A549 (cell line): ENCODE data around the gene LITAFD. TPM values are rescaled to one million over a fixed set of nuclear protein-coding genes. Genes with fewer than 3 reads are reported as not detected.

Source experiments
- ATAC-seq, 2 experiments: fragments of 200-7000 bp in 1 of 2; fragments of >200 bp in 1 of 2; cut with Nextera tagmentation in 1 of 2; cut with Tn5 transposase in 1 of 2; 3 replicates each; pipeline versions ENCODE4 v1.8.0 to v1.9.1; 2018 to 2020; ENCODE audit warnings: mild to moderate bottlenecking in 1 of 2, moderate library complexity in 1 of 2
- CTCF ChIA-PET: fragments of 300-600 bp; sonication (Branson Sonifier 250); formaldehyde crosslinking; extraction: SDS; loops from one replicate; lab custom pipeline; 2021; ENCODE audit warnings: antibody characterized with exemption, inconsistent platforms; lab: Yijun Ruan, JAX
- POLR2A ChIA-PET: fragments of 350-600 bp; formaldehyde crosslinking; extraction: SDS; loops from one replicate; lab custom pipeline; 2021; ENCODE audit warnings: antibody characterized with exemption, inconsistent platforms; lab: Yijun Ruan, JAX
- DNase-seq, 2 experiments: peaks; one replicate each; pipeline versions ENCODE4 v3.0.0 to v3.0.0-alpha.2; 2011 to 2016; ENCODE audit warnings: low read depth in 1 of 2, low spot score in 1 of 2
- FAIRE-seq: peaks from 2 replicates; lab custom pipeline; 2011; peaks lifted over from hg19 to GRCh38; lab: Jason Lieb, UNC
- H3K27ac ChIP-seq, 2 experiments: fragments of >200 bp; sonication (Bioruptor Twin); formaldehyde crosslinking; 3 replicates each; pipeline ENCODE4 v1.5.1; 2016 to 2017
- H3K4me1 ChIP-seq: fragments of >200 bp; sonication (Bioruptor Twin); formaldehyde crosslinking; 3 replicates; pipeline ENCODE4 v1.6.1; 2016
- H3K4me2 ChIP-seq: fragments of >200 bp; sonication (Bioruptor Twin); formaldehyde crosslinking; 3 replicates; pipeline ENCODE4 v1.6.1; 2016
- H3K4me3 ChIP-seq: fragments of >200 bp; sonication (Bioruptor Twin); formaldehyde crosslinking; 3 replicates; pipeline ENCODE4 v1.5.1; 2016
- H3K9me3 ChIP-seq: fragments of >200 bp; sonication (Bioruptor Twin); formaldehyde crosslinking; 3 replicates; pipeline ENCODE4 v1.6.1; 2016
- E2F6 ChIP-seq: IDR thresholded peaks from 2 replicates; pipeline ENCODE4 v1.6.1; 2012; ENCODE audit warnings: low read depth, borderline replicate concordance
- FOSL2 ChIP-seq, 2 experiments: fragments of 450-650 bp in 1 of 2; fragments of >200 bp in 1 of 2; sonication (Bioruptor Twin) in 1 of 2; formaldehyde crosslinking; IDR thresholded peaks; 2 replicates each; pipeline versions ENCODE4 v1.5.0 to v1.6.1; 2016 to 2020; ENCODE audit warnings: mild to moderate bottlenecking in 1 of 2, moderate library complexity in 1 of 2
- POLR2AphosphoS2 ChIP-seq: conservative IDR thresholded peaks from 2 replicates; pipeline ENCODE4 v1.6.1; 2012; ENCODE audit warnings: low read length, improper control_type of control experiment, inconsistent platforms
- WGBS: methylation state at CpG from one replicate; pipeline ENCODE4 v1.1.6; 2017; ENCODE audit errors: missing lambda C conversion rate; 5-methylcytosine and 5-hydroxymethylcytosine counted together
- polyA plus RNA-seq, 4 experiments: library from polyadenylated mRNA; depleted of rRNA in 3 of 4; stranded (reverse); fragments of >200 nt; fragmentation: RNase III in 1 of 4; extraction: RNeasy Plus Mini Kit Qiagen cat#74134 plus additional on column Dnase treatment in 1 of 4; gene quantifications; 2 replicates in 3 of 4; 3 replicates in 1 of 4; pipeline ENCODE4 v1.2.3, GENCODE V29; 2011 to 2017

LITAFD gene
- polyA plus RNA-seq, 2 of the 4 experiments (the other 2 are of a cell fraction), result not detected

GRCh38 chr16:8934601-8935000 lies 52.5 kb downstream of the LITAFD start:
- Histone ChIP-seq H3K9me3 (no peaks in the 10 kb centered on the region), H3K27ac (no peak overlapping the region), H3K4me3 (no peak overlapping the region), H3K4me2 (no peak overlapping the region), H3K4me1 (peaks cover 11% of the 10 kb centered on the region; the same call in 2 of the 3 replicates)
- DNase-seq, result no peak
- ChIA-PET CTCF (interaction anchor here (0.9 to 4.5 kb wide), 8 partner anchors 8 to 200 kb away, joined by 3 to 30 read pairs (median 6); no protein-coding TSS in a partner anchor), POLR2A (no interaction called here)
- no peak for ATAC-seq
- WGBS, result 74% methylated on average over 6 of the region's 6 CpGs
- FAIRE-seq, result no peak
- TF ChIP-seq FOSL2 (IDR thresholded peaks at IDR 0.05) (no peak), FOSL2 (CRISPR knock-in tag; IDR thresholded peaks at IDR 0.05) (no peak), POLR2AphosphoS2 (no peak), E2F6 (no peak)

Other genes starting within 250 kb of the LITAFD start
- 1.2 and 1.3 TPM in 2 replicates for gene ABAT, start 207.7 kb upstream of the LITAFD start, polyA plus RNA-seq (2011; rRNA removed)
- 0.60 to 0.68 TPM (median 0.66 TPM) in 3 replicates for gene ABAT, start 207.7 kb upstream of the LITAFD start, polyA plus RNA-seq (2017; fragmentation: RNase III; extraction: RNeasy Plus Mini Kit Qiagen cat#74134 plus additional on column Dnase treatment)
- gene TMEM186, start 84.7 kb upstream of the LITAFD start, polyA plus RNA-seq (2011; rRNA removed), result 10.9 and 12.1 TPM in 2 replicates
- 11.5 to 12.7 TPM (median 12.0 TPM) in 3 replicates for gene TMEM186, start 84.7 kb upstream of the LITAFD start, polyA plus RNA-seq (2017; fragmentation: RNase III; extraction: RNeasy Plus Mini Kit Qiagen cat#74134 plus additional on column Dnase treatment)
- gene PMM2, start 84.5 kb upstream of the LITAFD start, polyA plus RNA-seq (2011; rRNA removed), result 46.4 and 56.6 TPM in 2 replicates
- 72.4 to 82.3 TPM (median 72.5 TPM) in 3 replicates for gene PMM2, start 84.5 kb upstream of the LITAFD start, polyA plus RNA-seq (2017; fragmentation: RNase III; extraction: RNeasy Plus Mini Kit Qiagen cat#74134 plus additional on column Dnase treatment)
- 47.8 and 53.9 TPM in 2 replicates for gene CARHSP1, start 13.3 kb upstream of the LITAFD start, polyA plus RNA-seq (2011; rRNA removed)
- 137 to 173 TPM (median 172 TPM) in 3 replicates for gene CARHSP1, start 13.3 kb upstream of the LITAFD start, polyA plus RNA-seq (2017; fragmentation: RNase III; extraction: RNeasy Plus Mini Kit Qiagen cat#74134 plus additional on column Dnase treatment)
- 39.6 and 78.6 TPM in 2 replicates for gene USP7, start 81.6 kb downstream of the LITAFD start, polyA plus RNA-seq (2011; rRNA removed)
- 65.7 to 66.6 TPM (median 65.9 TPM) in 3 replicates for gene USP7, start 81.6 kb downstream of the LITAFD start, polyA plus RNA-seq (2017; fragmentation: RNase III; extraction: RNeasy Plus Mini Kit Qiagen cat#74134 plus additional on column Dnase treatment)
- 36.9 and 41.8 TPM in 2 replicates for gene HAPSTR1, start 209.3 kb downstream of the LITAFD start, polyA plus RNA-seq (2011; rRNA removed)
- 22.4 to 24.4 TPM (median 22.9 TPM) in 3 replicates for gene HAPSTR1, start 209.3 kb downstream of the LITAFD start, polyA plus RNA-seq (2017; fragmentation: RNase III; extraction: RNeasy Plus Mini Kit Qiagen cat#74134 plus additional on column Dnase treatment)